BE2C (cell line): ENCODE measurements around the gene SCLT1.
A peak's percentile ranks its signal among the peaks of the same experiment; 100 is the strongest.

ENCODE experiments used
- DNase-seq: peaks from one replicate; pipeline ENCODE4 v3.0.0-alpha.2; 2020
- H3K27me3 ChIP-seq: fragments of 250-450 bp; sonication (Bioruptor Pico); 2 replicates; pipeline ENCODE4 v1.5.1; 2020; ENCODE audit warnings: mild to moderate bottlenecking
- H3K36me3 ChIP-seq: fragments of 250-450 bp; sonication (Bioruptor Pico); 2 replicates; pipeline ENCODE4 v1.5.1; 2020; ENCODE audit warnings: mild to moderate bottlenecking
- H3K4me1 ChIP-seq: fragments of 250-450 bp; sonication (Bioruptor Pico); 2 replicates; pipeline ENCODE4 v1.5.1; 2020
- H3K4me3 ChIP-seq: 2 replicates; pipeline ENCODE4 v1.5.1; 2011; ENCODE audit warnings: low read depth, low read length
- H3K9me3 ChIP-seq: fragments of 250-450 bp; sonication (Bioruptor Pico); 2 replicates; pipeline ENCODE4 v1.5.1; 2020
- CTCF ChIP-seq: IDR thresholded peaks from 2 replicates; pipeline ENCODE4 v1.5.1; 2012; ENCODE audit warnings: mild to moderate bottlenecking, low read depth, low read length

SCLT1 gene

GRCh38 chr4:128980816-128981326, 112.5 kb downstream of the SCLT1 start:
- no peak for DNase-seq
- Histone ChIP-seq H3K4me3 (no peak overlapping the region), H3K27me3 (no peaks in the 10 kb centered on the region), H3K36me3 (peaks cover 5% of the 10 kb centered on the region; the same call in 1 of the 2 replicates), H3K4me1 (peaks cover 2% of the 10 kb centered on the region; the same call in 1 of the 2 replicates), H3K9me3 (no peaks in the 10 kb centered on the region)
- TF ChIP-seq CTCF: no peak

- Histone ChIP-seq H3K36me3 (peaks cover 5% of the 10 kb centered on the region; the same call in 1 of the 2 replicates), H3K4me1 (peaks cover 2% of the 10 kb centered on the region; the same call in 1 of the 2 replicates), H3K27me3 (no peaks in the 10 kb centered on the region), H3K4me3 (no peak overlapping the region), H3K9me3 (no peaks in the 10 kb centered on the region)
- no peak for TF ChIP-seq CTCF
- DNase-seq: peak; percentile 15
Observed at GRCh38 chr4:128979934-128980333, 113.4 kb downstream of the SCLT1 start.

- Histone ChIP-seq H3K36me3 (peaks cover 5% of the 10 kb centered on the region; the same call in 1 of the 2 replicates), H3K4me3 (no peak overlapping the region), H3K27me3 (no peaks in the 10 kb centered on the region), H3K4me1 (peaks cover 2% of the 10 kb centered on the region; the same call in 1 of the 2 replicates), H3K9me3 (no peaks in the 10 kb centered on the region)
- TF ChIP-seq CTCF: no peak
- no peak for DNase-seq
Observed at GRCh38 chr4:128978985-128979384, 114.4 kb downstream of the SCLT1 start.

GRCh38 chr4:128974136-128974581, 119.2 kb downstream of the SCLT1 start:
- no peak for TF ChIP-seq CTCF
- Histone ChIP-seq H3K36me3 (peaks cover under 1% of the 10 kb centered on the region; the same call in 1 of the 2 replicates), H3K9me3 (no peaks in the 10 kb centered on the region), H3K4me1 (no peaks in the 10 kb centered on the region; the same call in 1 of the 2 replicates), H3K27me3 (no peaks in the 10 kb centered on the region), H3K4me3 (no peak overlapping the region)
- DNase-seq: peak; percentile 65

- Histone ChIP-seq H3K4me1 (no peaks in the 10 kb centered on the region; the same call in 1 of the 2 replicates), H3K4me3 (no peak overlapping the region), H3K9me3 (no peaks in the 10 kb centered on the region), H3K36me3 (peaks cover 7% of the 10 kb centered on the region), H3K27me3 (no peaks in the 10 kb centered on the region)
- no peak for DNase-seq
- TF ChIP-seq CTCF: no peak
Observed at GRCh38 chr4:128973384-128973783, 120.0 kb downstream of the SCLT1 start.

- H3K27me3 ChIP-seq: no peaks in the 10 kb centered on the region
- peaks cover 4% of the 10 kb centered on the region; the same call in 1 of the 2 replicates for H3K36me3 ChIP-seq
- no peaks in the 10 kb centered on the region for H3K4me1 ChIP-seq
- no peak overlapping the region for H3K4me3 ChIP-seq
- H3K9me3 ChIP-seq: no peaks in the 10 kb centered on the region
- no peak for DNase-seq
- TF ChIP-seq CTCF: no peak
Observed at GRCh38 chr4:128961405-128961804, 131.9 kb downstream of the SCLT1 start.
